OCI-LY1 (cell line): ENCODE data around the gene TM9SF4.

Experiments used
- EZH2 ChIP-seq: fragments of 200-600 bp; sonication (generic), shearing (Covaris generic); IDR thresholded peaks from 2 replicates; pipeline ENCODE4 v1.8.0; 2017; ENCODE audit warnings: borderline replicate concordance, mixed run types, mild to moderate bottlenecking, antibody characterized with exemption, low read length, moderate library complexity, mixed read lengths
- TF ChIP-seq, protein P1 (sequence below): fragments of 200-600 bp; sonication (generic), shearing (Covaris generic); IDR thresholded peaks from 2 replicates; pipeline ENCODE4 v1.5.1; 2017; ENCODE audit warnings: mild to moderate bottlenecking, antibody characterized with exemption, low read length, moderate library complexity, mixed read lengths

GRCh38 chr20:32142991-32143390, 33.5 kb downstream of the TM9SF4 start:
- TF ChIP-seq, protein P1, sequence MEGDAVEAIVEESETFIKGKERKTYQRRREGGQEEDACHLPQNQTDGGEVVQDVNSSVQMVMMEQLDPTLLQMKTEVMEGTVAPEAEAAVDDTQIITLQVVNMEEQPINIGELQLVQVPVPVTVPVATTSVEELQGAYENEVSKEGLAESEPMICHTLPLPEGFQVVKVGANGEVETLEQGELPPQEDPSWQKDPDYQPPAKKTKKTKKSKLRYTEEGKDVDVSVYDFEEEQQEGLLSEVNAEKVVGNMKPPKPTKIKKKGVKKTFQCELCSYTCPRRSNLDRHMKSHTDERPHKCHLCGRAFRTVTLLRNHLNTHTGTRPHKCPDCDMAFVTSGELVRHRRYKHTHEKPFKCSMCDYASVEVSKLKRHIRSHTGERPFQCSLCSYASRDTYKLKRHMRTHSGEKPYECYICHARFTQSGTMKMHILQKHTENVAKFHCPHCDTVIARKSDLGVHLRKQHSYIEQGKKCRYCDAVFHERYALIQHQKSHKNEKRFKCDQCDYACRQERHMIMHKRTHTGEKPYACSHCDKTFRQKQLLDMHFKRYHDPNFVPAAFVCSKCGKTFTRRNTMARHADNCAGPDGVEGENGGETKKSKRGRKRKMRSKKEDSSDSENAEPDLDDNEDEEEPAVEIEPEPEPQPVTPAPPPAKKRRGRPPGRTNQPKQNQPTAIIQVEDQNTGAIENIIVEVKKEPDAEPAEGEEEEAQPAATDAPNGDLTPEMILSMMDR = no peak
- TF ChIP-seq EZH2 = no peak
